Loucy (cell line): Measurements from ENCODE around the gene LRRTM2.

Source experiments
- EZH2phosphoT487 ChIP-seq: fragments of 200-600 bp; IDR thresholded peaks from 2 replicates; pipeline ENCODE4 v1.6.1; 2018; ENCODE audit warnings: antibody characterized with exemption, mild to moderate bottlenecking, moderate library complexity, borderline replicate concordance
- TF ChIP-seq, protein P1 (sequence below): fragments of 200-600 bp; sonication (generic); conservative IDR thresholded peaks from 2 replicates; pipeline ENCODE4 v1.5.1; 2014; ENCODE audit warnings: mild to moderate bottlenecking, antibody characterized with exemption, low read length

DNA sequence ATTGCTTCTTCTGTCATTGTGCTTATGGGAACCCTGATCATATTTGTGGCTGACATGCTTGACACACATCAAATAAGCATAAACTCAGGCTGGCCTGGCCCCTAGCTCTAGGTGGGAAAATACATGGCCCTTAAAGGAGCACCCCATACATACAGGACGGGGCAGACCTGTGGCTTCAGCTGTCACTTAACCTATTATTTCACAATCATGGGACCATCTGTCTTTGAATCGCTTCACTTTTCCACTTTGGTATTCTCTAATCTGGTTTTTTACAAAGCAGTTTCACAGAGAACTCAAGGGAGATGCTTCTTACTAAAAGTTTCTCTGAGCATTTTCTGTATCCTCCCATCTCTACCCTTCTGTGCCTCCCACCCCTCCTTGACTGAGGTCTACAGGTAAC lies 34.6 kb upstream of the LRRTM2 start:
- TF ChIP-seq, protein P1, sequence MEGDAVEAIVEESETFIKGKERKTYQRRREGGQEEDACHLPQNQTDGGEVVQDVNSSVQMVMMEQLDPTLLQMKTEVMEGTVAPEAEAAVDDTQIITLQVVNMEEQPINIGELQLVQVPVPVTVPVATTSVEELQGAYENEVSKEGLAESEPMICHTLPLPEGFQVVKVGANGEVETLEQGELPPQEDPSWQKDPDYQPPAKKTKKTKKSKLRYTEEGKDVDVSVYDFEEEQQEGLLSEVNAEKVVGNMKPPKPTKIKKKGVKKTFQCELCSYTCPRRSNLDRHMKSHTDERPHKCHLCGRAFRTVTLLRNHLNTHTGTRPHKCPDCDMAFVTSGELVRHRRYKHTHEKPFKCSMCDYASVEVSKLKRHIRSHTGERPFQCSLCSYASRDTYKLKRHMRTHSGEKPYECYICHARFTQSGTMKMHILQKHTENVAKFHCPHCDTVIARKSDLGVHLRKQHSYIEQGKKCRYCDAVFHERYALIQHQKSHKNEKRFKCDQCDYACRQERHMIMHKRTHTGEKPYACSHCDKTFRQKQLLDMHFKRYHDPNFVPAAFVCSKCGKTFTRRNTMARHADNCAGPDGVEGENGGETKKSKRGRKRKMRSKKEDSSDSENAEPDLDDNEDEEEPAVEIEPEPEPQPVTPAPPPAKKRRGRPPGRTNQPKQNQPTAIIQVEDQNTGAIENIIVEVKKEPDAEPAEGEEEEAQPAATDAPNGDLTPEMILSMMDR = no peak
- no peak for TF ChIP-seq EZH2phosphoT487
